HL-60 (cell line): Measurements from ENCODE around the gene DYSF.

Source experiments
- DNase-seq, 2 experiments: peaks; one replicate each; pipeline ENCODE4 v3.0.0-alpha.2; 2010 to 2020; ENCODE audit warnings: low read depth in 1 of 2, low spot score in 1 of 2
- H3K27ac ChIP-seq: fragments of 250-450 bp; sonication (Bioruptor Pico); replicated peaks from 2 replicates; pipeline ENCODE4 v1.5.1; 2020; ENCODE audit warnings: mild to moderate bottlenecking, moderate library complexity
- H3K27me3 ChIP-seq: fragments of 250-450 bp; sonication (Bioruptor Pico); 2 replicates; pipeline ENCODE4 v1.5.1; 2021; ENCODE audit warnings: mild to moderate bottlenecking, moderate library complexity; ENCODE audit not compliant: insufficient read depth, poor library complexity, severe bottlenecking
- H3K4me3 ChIP-seq: replicated peaks from 2 replicates; pipeline ENCODE4 v1.5.1; 2011; ENCODE audit warnings: mild to moderate bottlenecking, control low read depth, low read length; ENCODE audit not compliant: insufficient read depth
- GABPA ChIP-seq: IDR thresholded peaks from 2 replicates; pipeline ENCODE4 v1.6.1; 2012; ENCODE audit warnings: low read depth
- POLR2AphosphoS5 ChIP-seq: IDR thresholded peaks from 2 replicates; pipeline ENCODE4 v1.6.1; 2012; ENCODE audit warnings: low read depth
- SPI1 ChIP-seq: IDR thresholded peaks from 2 replicates; pipeline ENCODE4 v1.6.1; 2012; ENCODE audit warnings: low read depth, mild to moderate bottlenecking, borderline replicate concordance
- TF ChIP-seq, protein P1 (sequence below): IDR thresholded peaks from 2 replicates; pipeline ENCODE4 v1.6.1; 2012; ENCODE audit warnings: low read depth; ENCODE audit not compliant: insufficient replicate concordance
- TF ChIP-seq, protein P2 (sequence below): IDR thresholded peaks from one replicate; pipeline ENCODE4 v1.5.1; 2011; ENCODE audit warnings: low read length, control low read depth, inconsistent platforms; ENCODE audit not compliant: insufficient read depth

DYSF gene

DNA sequence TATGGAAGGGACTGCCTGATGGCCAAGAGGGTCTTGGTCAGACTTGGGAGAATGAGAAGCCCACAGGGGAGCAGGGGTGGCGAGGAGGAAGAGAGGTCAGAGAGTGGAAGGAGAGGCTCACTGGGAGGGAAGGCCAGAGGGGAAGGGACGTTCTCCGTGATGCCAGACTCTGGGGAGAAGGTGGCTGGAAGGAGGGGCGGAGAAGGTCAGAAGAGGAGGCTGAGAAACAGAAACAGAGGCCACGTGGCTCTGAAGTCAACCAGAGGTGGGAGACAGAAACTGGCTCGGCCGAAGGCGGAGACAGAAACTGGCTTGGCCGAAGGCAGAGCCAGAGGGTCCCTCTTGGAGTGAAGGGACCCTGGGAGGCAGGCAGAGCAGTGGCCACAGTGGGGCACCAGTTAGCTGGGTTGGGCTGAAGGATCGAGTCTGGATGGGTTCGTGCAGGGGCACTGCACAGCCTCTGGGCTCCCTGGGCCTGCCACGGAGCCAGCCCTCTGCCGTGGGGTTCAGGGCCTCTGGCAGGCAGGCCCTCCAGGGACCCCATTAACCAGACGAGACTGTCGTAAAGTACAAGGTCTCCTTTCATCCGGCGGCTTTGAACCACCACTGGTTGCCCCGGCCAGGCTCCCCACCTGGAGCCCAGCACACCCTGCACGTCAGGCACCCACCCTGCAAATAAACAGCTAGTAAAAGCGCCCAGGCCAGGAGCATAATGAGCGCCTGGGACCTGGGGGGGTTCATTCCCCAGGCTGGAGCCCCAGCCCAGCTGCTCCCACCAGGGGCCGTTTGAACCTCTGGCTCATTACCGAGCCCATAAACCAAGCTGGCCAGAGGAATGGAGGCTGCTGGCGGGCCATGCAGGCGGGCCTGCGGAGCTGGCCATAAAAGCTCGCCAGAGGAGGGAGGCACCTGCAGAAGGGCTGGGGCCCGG lies 218.8 kb downstream of the DYSF start:
- TF ChIP-seq, protein P1, sequence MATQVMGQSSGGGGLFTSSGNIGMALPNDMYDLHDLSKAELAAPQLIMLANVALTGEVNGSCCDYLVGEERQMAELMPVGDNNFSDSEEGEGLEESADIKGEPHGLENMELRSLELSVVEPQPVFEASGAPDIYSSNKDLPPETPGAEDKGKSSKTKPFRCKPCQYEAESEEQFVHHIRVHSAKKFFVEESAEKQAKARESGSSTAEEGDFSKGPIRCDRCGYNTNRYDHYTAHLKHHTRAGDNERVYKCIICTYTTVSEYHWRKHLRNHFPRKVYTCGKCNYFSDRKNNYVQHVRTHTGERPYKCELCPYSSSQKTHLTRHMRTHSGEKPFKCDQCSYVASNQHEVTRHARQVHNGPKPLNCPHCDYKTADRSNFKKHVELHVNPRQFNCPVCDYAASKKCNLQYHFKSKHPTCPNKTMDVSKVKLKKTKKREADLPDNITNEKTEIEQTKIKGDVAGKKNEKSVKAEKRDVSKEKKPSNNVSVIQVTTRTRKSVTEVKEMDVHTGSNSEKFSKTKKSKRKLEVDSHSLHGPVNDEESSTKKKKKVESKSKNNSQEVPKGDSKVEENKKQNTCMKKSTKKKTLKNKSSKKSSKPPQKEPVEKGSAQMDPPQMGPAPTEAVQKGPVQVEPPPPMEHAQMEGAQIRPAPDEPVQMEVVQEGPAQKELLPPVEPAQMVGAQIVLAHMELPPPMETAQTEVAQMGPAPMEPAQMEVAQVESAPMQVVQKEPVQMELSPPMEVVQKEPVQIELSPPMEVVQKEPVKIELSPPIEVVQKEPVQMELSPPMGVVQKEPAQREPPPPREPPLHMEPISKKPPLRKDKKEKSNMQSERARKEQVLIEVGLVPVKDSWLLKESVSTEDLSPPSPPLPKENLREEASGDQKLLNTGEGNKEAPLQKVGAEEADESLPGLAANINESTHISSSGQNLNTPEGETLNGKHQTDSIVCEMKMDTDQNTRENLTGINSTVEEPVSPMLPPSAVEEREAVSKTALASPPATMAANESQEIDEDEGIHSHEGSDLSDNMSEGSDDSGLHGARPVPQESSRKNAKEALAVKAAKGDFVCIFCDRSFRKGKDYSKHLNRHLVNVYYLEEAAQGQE = no peak
- no peak for TF ChIP-seq GABPA
- TF ChIP-seq SPI1 = no peak
- no peak for TF ChIP-seq POLR2AphosphoS5
- TF ChIP-seq, protein P2, sequence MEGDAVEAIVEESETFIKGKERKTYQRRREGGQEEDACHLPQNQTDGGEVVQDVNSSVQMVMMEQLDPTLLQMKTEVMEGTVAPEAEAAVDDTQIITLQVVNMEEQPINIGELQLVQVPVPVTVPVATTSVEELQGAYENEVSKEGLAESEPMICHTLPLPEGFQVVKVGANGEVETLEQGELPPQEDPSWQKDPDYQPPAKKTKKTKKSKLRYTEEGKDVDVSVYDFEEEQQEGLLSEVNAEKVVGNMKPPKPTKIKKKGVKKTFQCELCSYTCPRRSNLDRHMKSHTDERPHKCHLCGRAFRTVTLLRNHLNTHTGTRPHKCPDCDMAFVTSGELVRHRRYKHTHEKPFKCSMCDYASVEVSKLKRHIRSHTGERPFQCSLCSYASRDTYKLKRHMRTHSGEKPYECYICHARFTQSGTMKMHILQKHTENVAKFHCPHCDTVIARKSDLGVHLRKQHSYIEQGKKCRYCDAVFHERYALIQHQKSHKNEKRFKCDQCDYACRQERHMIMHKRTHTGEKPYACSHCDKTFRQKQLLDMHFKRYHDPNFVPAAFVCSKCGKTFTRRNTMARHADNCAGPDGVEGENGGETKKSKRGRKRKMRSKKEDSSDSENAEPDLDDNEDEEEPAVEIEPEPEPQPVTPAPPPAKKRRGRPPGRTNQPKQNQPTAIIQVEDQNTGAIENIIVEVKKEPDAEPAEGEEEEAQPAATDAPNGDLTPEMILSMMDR = no peak
- no peak for DNase-seq
- Histone ChIP-seq H3K4me3 (no peak overlapping the region), H3K27me3 (no peaks in the 10 kb centered on the region), H3K27ac (no peak overlapping the region)

DNA sequence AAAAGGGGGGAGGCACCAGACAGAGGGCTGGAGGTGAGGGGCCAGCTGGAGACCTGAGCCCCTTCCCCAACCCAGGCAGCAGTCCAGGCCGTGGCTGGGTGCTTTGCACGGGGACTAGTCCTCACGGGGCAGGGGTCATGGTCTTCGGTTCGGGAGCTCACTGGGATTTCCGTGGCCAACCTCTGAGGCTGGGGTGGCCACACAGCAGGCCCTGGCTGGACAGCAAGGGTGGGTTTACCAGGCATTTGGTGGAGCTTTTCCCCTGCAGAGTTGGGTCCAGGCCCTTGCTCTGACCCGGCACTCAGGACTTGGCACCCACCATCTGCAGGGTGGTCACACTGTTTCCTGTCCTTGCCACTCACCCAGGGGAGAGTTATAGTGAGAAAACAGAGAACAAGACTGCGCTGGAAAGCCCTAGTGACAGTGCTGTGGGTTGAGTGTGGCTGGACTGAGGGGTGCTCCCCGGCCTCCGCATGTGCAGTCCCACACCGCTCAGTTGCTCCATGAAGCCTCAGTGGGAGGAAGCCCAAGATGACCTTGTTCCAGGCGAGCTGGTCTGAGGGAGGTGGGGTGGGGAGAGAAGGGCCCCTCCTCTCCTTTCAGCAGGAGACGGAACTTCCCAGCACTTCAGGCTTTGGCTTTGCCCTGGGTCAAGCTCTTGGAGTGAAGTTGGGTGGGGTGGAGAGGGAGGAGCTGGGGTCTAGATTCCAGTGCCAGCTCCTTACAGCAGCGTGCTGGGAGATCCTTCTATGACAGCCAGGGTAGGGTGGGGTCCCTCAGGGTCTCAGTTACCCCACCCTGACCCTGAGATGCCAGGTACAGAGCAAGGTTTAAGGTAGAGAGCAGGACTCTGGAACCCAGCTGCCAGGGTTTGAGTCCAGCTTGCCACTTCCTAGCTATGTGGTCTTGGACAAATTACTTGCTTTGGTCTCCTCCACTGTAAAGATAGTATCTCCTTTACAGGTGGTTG lies 219.8 kb downstream of the DYSF start:
- H3K4me3 ChIP-seq = no peak overlapping the region
- TF ChIP-seq, protein P1 = no peak
- no peak for TF ChIP-seq SPI1
- TF ChIP-seq, protein P2 = no peak
- no peak for TF ChIP-seq GABPA
- no peak for TF ChIP-seq POLR2AphosphoS5
- no peak for DNase-seq

DNA sequence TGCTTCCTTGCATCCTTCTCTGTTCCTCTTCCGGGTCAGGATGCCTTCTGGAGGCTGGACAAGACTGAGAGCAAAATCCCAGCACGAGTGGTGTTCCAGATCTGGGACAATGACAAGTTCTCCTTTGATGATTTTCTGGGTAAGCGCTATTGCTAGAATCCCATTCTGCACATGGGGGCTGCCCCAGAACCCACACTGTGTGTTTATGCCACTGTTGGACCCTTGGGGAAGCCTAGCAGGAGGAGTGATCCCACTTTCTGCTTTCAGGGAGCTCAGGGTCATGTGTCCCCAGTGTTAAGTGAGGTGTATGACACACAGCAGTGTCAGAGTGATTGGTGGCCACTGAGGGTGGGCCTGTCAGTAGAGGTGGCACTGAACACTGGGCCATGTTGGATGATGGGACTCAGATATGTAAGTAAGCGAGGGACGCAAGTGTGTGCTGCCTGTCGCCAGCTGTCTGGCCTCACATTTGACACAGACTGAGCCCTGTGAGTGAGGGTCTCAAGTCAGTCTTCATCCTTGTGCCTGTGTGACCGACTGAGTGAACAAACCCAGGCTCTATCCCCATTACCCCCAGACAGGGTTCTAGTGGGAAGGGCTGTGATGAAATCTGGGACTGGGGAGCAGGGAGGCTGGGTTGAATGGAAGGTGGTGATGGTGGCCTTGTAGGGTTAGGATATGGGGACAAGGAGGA lies 220.9 kb downstream of the DYSF start:
- H3K27me3 ChIP-seq = no peaks in the 10 kb centered on the region
- H3K4me3 ChIP-seq = no peak overlapping the region
- DNase-seq = no peak
- H3K27ac ChIP-seq = no peak overlapping the region
- no peak for TF ChIP-seq GABPA
- TF ChIP-seq, protein P1 = no peak
- no peak for TF ChIP-seq POLR2AphosphoS5
- TF ChIP-seq SPI1 = no peak
- TF ChIP-seq, protein P2 = no peak

More for the DNA sequence above, 219.8 kb downstream of the DYSF start:
- Histone ChIP-seq H3K27me3 (no peaks in the 10 kb centered on the region), H3K27ac (no peak overlapping the region)
